Measurements from ENCODE around the gene POU6F2.

- no peak for TF ChIP-seq CTCF (IDR thresholded peaks at IDR 0.05)
- TF ChIP-seq ZFX (IDR thresholded peaks at IDR 0.05; ENCODE audit: borderline replicate concordance), result no peak
These were observed 512.6 kb downstream of the POU6F2 start for GRCh38 chr7:39490296-39490695.

All from 22Rv1 (cell line).